Cardiac fibroblast (primary cell): ENCODE results near the gene ABCG1.

ENCODE experiments used
- DNase-seq, 2 donors: peaks; one replicate each; pipeline versions ENCODE4 v3.0.0 to v3.0.0-alpha.2; 2010; ENCODE audit warnings: low read depth in 2 of 2
- H3K4me3 ChIP-seq, 2 donors: replicated peaks in 1 of 2; 1 replicate in 1 of 2; 2 replicates in 1 of 2; pipeline ENCODE4 v1.5.1; 2011; ENCODE audit warnings: low read depth in 2 of 2, low read length in 2 of 2, mild to moderate bottlenecking in 2 of 2, moderate library complexity in 1 of 2
- CTCF ChIP-seq: IDR thresholded peaks from one replicate; pipeline ENCODE4 v1.5.1; 2011; ENCODE audit warnings: low read depth, mild to moderate bottlenecking, low read length, inconsistent platforms

Gene ABCG1

GRCh38 chr21:42314616-42315295, 95.8 kb downstream of the ABCG1 start:
- TF ChIP-seq CTCF: no peak
- DNase-seq: no peak
- H3K4me3 ChIP-seq: no peak overlapping the region

GRCh38 chr21:42315296-42315891, 96.5 kb downstream of the ABCG1 start, which contains the start of gene TFF3:
TFF3 (minus strand) TSS chr21:42315409; CDS start chr21:42315374, 35 bp downstream.
- no peak for TF ChIP-seq CTCF
- DNase-seq: no peak
- no peak within 1 kb of the TSS for H3K4me3 ChIP-seq

DNA sequence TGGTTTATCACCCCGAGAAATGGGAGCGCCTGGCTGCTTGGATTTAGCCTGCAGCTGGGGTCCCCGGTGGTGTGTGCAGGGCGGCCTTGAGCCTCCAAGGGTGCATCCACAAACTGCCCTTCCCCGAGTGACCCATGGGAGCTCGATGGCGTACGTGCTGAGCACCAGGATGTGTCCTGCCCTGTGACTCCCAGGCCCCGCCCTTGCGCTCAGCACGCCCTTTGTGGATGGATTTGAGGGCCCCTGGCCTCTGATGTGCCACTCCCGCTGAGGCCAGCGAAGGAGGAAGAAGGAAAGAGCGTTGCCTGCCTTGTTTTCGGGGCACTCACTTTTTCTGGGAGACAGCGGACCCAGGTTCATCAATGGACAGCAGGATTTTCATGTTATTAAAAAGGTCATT, 98.0 kb downstream of the ABCG1 start:
- H3K4me3 ChIP-seq: no peak overlapping the region
- no peak for DNase-seq
- TF ChIP-seq CTCF: no peak

GRCh38 chr21:42317341-42317741, 98.4 kb downstream of the ABCG1 start:
- DNase-seq: no peak
- no peak overlapping the region for H3K4me3 ChIP-seq
- TF ChIP-seq CTCF: no peak

- no peak for TF ChIP-seq CTCF
- no peak overlapping the region for H3K4me3 ChIP-seq
- DNase-seq: no peak
Measured at GRCh38 chr21:42317826-42318746, 99.1 kb downstream of the ABCG1 start.

DNA sequence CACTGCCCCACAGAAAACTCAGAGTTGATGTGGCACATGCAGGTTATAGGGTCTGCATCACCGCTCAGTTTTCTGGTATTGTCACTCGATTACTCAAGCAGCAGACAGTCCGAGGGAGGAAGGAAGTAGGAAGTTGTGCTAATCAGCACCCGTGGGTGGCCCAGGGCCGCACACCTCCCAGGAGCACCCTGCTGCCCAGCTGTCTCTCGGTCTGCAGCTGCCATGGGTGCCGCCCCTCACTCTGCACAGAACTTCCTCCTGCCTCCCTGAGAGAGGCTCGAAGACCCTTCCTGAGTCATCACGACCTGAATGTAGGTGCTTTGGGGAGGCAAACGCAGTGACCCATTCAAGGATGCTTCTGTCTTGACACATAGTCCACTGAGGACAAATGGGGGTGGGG, 100.4 kb downstream of the ABCG1 start:
- H3K4me3 ChIP-seq: no peak overlapping the region
- no peak for TF ChIP-seq CTCF
- no peak for DNase-seq
